Testis (tissue), 3 donors: ENCODE results near the gene DOP1B. TPM values are rescaled to one million over a fixed set of nuclear protein-coding genes. Genes with fewer than 3 reads are reported as not detected.
"Not testable (repeated sequence)": the region's sequence is repeated elsewhere in the genome, so short reads cannot be mapped to it uniquely, and the experiment has no call there.

ENCODE experiments used
- DNase-seq: peaks from one replicate; pipeline ENCODE4 v3.0.0-alpha.2; 2019
- H3K27ac ChIP-seq, 2 donors: fragments of 200-600 bp; sonication (generic); one replicate each; pipeline ENCODE4 v1.5.1; 2019
- H3K27me3 ChIP-seq: fragments of 200-600 bp; sonication (generic); one replicate; pipeline ENCODE4 v1.5.1; 2019
- H3K36me3 ChIP-seq: fragments of 200-600 bp; sonication (generic); one replicate; pipeline ENCODE4 v1.5.1; 2017; ENCODE audit warnings: low read depth; ENCODE audit errors: missing control alignments
- H3K4me1 ChIP-seq: fragments of 200-600 bp; sonication (generic); one replicate; pipeline ENCODE4 v1.5.1; 2019
- H3K4me3 ChIP-seq, 2 donors: fragments of 200-600 bp; sonication (generic); one replicate each; pipeline ENCODE4 v1.5.1; 2017 to 2019
- H3K9me3 ChIP-seq: fragments of 200-600 bp; sonication (generic); one replicate; pipeline ENCODE4 v1.5.1; 2017
- CTCF ChIP-seq, 3 experiments: fragments of 450-650 bp in 2 of 3; fragments of 200-600 bp in 1 of 3; sonication (generic) in 1 of 3; IDR thresholded peaks; one replicate each; pipeline ENCODE4 v1.5.1; 2016 to 2019; ENCODE audit warnings: antibody characterized with exemption in 3 of 3, mild to moderate bottlenecking in 2 of 3, moderate library complexity in 1 of 3
- POLR2A ChIP-seq: fragments of 450-650 bp; IDR thresholded peaks from one replicate; pipeline ENCODE4 v1.6.1; 2017; ENCODE audit warnings: antibody characterized with exemption, mild to moderate bottlenecking, moderate library complexity
- WGBS, 2 donors: methylation state at CpG; one replicate each; pipeline ENCODE4 v1.1.5; 2018; 5-methylcytosine and 5-hydroxymethylcytosine counted together
- intact Hi-C: fragments of 100-400 bp; cut with DNase I; formaldehyde crosslinking; loops from one replicate; pipeline ENCODE4 v1.15.1; 2023; ENCODE audit warnings: low total_unique reads
- polyA plus RNA-seq: library from polyadenylated mRNA; stranded (reverse); fragments of 350-450 nt; fragmentation: Illumina TruSeq; extraction: RNeasy Lipid Tissue Mini Kit (QIAGEN cat#74804); gene quantifications from one replicate; pipeline ENCODE4 v1.2.3, GENCODE V29; 2014; ENCODE audit warnings: low read depth, low replicate concordance; ENCODE audit not compliant: insufficient read depth
- total RNA-seq, 2 donors: library from RNA; depleted of rRNA; stranded (reverse); fragments of >200 nt; gene quantifications; one replicate each; pipeline ENCODE4 v1.2.3, GENCODE V29; 2016

Gene DOP1B
- total and polyA plus RNA-seq, 3 donors from 2014 or later, result 9.6 to 24.3 (median 19.1) TPM

- DNase-seq, result no peak
- no peak overlapping the region for H3K4me3 ChIP-seq
- H3K27me3 ChIP-seq, result no peaks in the 10 kb centered on the region
- H3K27ac ChIP-seq, result peak overlapping the region in 1 of 2 donors; percentile 36
- H3K4me1 ChIP-seq, result peaks cover 11% of the 10 kb centered on the region
- WGBS, 2 donors, result 79 to 82% methylated on average over 9 to 10 of the region's 10 CpGs
- intact Hi-C loops, result no loop called here
- TF ChIP-seq CTCF (IDR thresholded peaks at IDR 0.05), result no peak
- TF ChIP-seq POLR2A, result no peak
- H3K36me3 ChIP-seq, result no peaks in the 10 kb centered on the region
- H3K9me3 ChIP-seq, result no peaks in the 10 kb centered on the region
Measured at GRCh38 chr21:36127250-36127904, 29.2 kb upstream of the DOP1B start.

- Histone ChIP-seq H3K4me1 (peaks cover 11% of the 10 kb centered on the region), H3K27me3 (no peaks in the 10 kb centered on the region), H3K27ac (peak overlapping the region in 1 of 2 donors; percentile 36), H3K4me3 (no peak overlapping the region), H3K9me3 (no peaks in the 10 kb centered on the region), H3K36me3 (no peaks in the 10 kb centered on the region)
- TF ChIP-seq CTCF (IDR thresholded peaks at IDR 0.05), result peak in 1 of 3 experiments; percentile 14
- TF ChIP-seq POLR2A, result no peak
- DNase-seq, result peak; percentile 52
- intact Hi-C loops, result no loop called here
- WGBS, 2 donors, result 65 to 68% methylated on average over 5 of the region's 5 CpGs
Measured at GRCh38 chr21:36127977-36128376, 28.6 kb upstream of the DOP1B start.

- DNase-seq, result no peak
- intact Hi-C loops, result no loop called here
- H3K27ac ChIP-seq, result peak overlapping the region in 1 of 2 donors; percentile 72
- H3K36me3 ChIP-seq, result no peaks in the 10 kb centered on the region
- 24 to 27% methylated on average over 2 of the region's 2 CpGs for WGBS, 2 donors
- H3K9me3 ChIP-seq, result no peaks in the 10 kb centered on the region
- TF ChIP-seq POLR2A (no peak), CTCF (IDR thresholded peaks at IDR 0.05) (no peak)
- no peaks in the 10 kb centered on the region for H3K27me3 ChIP-seq
- no peak overlapping the region for H3K4me3 ChIP-seq
- peaks cover 11% of the 10 kb centered on the region for H3K4me1 ChIP-seq
Measured at GRCh38 chr21:36129219-36129618, 27.4 kb upstream of the DOP1B start.

- WGBS, 2 donors, result 18 to 32% methylated on average over 4 to 16 of the region's 18 CpGs
- intact Hi-C loops, DNase-seq, H3K27ac ChIP-seq, H3K9me3 ChIP-seq, H3K36me3 ChIP-seq, H3K27me3 ChIP-seq: not testable (repeated sequence)
- Histone ChIP-seq H3K4me1 (peaks cover 19% of the 10 kb centered on the region), H3K4me3 (peak overlapping the region; percentile 43 to 54)
Measured at GRCh38 chr21:36130414-36130762, 26.2 kb upstream of the DOP1B start.

- H3K27me3 ChIP-seq, H3K9me3 ChIP-seq, H3K36me3 ChIP-seq, H3K4me3 ChIP-seq, DNase-seq, H3K27ac ChIP-seq, intact Hi-C loops: not testable (repeated sequence)
- 62 to 79% methylated on average over 5 of the region's 5 CpGs for WGBS, 2 donors
- peaks cover 19% of the 10 kb centered on the region for H3K4me1 ChIP-seq
Measured at GRCh38 chr21:36130839-36131238, 25.8 kb upstream of the DOP1B start.

GRCh38 chr21:36132696-36133095 is 23.9 kb upstream of the DOP1B start:
- no peak for TF ChIP-seq POLR2A
- no peak for TF ChIP-seq CTCF (IDR thresholded peaks at IDR 0.05)
- intact Hi-C loops, result no loop called here
- no peak overlapping the region for H3K27ac ChIP-seq
- no peaks in the 10 kb centered on the region for H3K9me3 ChIP-seq
- H3K36me3 ChIP-seq, result no peaks in the 10 kb centered on the region
- no peak overlapping the region for H3K4me3 ChIP-seq
- 82 to 83% methylated on average over 7 to 8 of the region's 8 CpGs for WGBS, 2 donors
- no peaks in the 10 kb centered on the region for H3K27me3 ChIP-seq
- H3K4me1 ChIP-seq, result peaks cover 15% of the 10 kb centered on the region
- DNase-seq, result no peak
